Gastrocnemius medialis (tissue), 4 donors: ENCODE measurements around the gene DIP2C.

Experiments used
- CTCF ChIP-seq, 5 experiments: fragments of 450-650 bp in 3 of 5; fragments of 200-600 bp in 2 of 5; sonication (generic) in 2 of 5; IDR thresholded peaks in 4 of 5; conservative IDR thresholded peaks in 1 of 5; 1 replicate in 4 of 5; 2 replicates in 1 of 5; pipeline ENCODE4 v1.5.1; 2016 to 2019; ENCODE audit warnings: antibody characterized with exemption in 5 of 5, mild to moderate bottlenecking in 3 of 5, moderate library complexity in 3 of 5
- POLR2A ChIP-seq, 2 donors: fragments of 450-650 bp; IDR thresholded peaks; one replicate each; pipeline ENCODE4 v1.6.1; 2017; ENCODE audit warnings: antibody characterized with exemption in 2 of 2, mild to moderate bottlenecking in 2 of 2, moderate library complexity in 2 of 2

GRCh38 chr10:283916-284356 lies 405.5 kb downstream of the DIP2C start:
- TF ChIP-seq CTCF (IDR thresholded peaks at IDR 0.05 in 4 of 5, conservative IDR thresholded peaks at IDR 0.05 in 1 of 5) (no peak), POLR2A (IDR thresholded peaks at IDR 0.05) (no peak)
